Measurements from ENCODE around the gene EXOC6B. TPM values are rescaled to one million over a fixed set of nuclear protein-coding genes. Genes with fewer than 3 reads are reported as not detected.
"Not testable (repeated sequence)": the region's sequence is repeated elsewhere in the genome, so short reads cannot be mapped to it uniquely, and the experiment has no call there.

The EXOC6B gene
- total and polyA plus RNA-seq, 11 donors: 18.4 to 192 (median 143) TPM

DNA sequence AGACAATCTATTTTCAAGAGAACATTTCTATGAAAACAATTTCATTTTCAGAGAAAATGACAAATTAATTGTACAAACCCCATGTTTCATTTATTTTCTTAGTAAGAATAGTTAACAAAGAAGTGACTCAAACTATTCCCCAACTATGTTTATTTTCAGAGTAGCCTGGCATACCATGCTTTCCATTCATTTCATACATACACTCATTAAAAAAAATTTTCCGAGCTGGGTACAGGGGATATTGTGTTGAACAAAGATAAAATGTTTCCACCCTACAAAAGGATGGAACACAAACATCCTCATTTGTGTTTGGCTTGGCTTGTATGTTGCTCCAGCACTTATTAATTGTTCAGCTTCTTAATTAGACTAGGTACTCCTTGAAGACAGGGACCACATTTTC is 331.4 kb downstream of the EXOC6B start:
- 69 to 86% (median 81%) methylated on average over 1 of the region's 1 CpG for WGBS, 4 donors
- peaks cover 0 to 86% (median 18%) of the 10 kb centered on the region in 9 donors for H3K36me3 ChIP-seq

GRCh38 chr2:72484622-72485021 is 341.2 kb downstream of the EXOC6B start:
- intact Hi-C loops (cut with DNase I); ATAC-seq; H3K27me3 ChIP-seq; DNase-seq; H3K4me1 ChIP-seq; H3K27ac ChIP-seq; H3K4me3 ChIP-seq; H3K9me3 ChIP-seq: not testable (repeated sequence)
- WGBS, 4 donors: 92 to 100% (median 98%) methylated on average over 1 of the region's 1 CpG
- H3K36me3 ChIP-seq: peaks cover 0 to 22% (median 6%) of the 10 kb centered on the region in 9 donors

More for the DNA sequence above, 331.4 kb downstream of the EXOC6B start:
- Histone ChIP-seq H3K27me3 (no peaks in the 10 kb centered on the region), H3K27ac (no peak overlapping the region), H3K4me3 (no peak overlapping the region), H3K9me3 (no peaks in the 10 kb centered on the region), H3K4me1 (no peaks in the 10 kb centered on the region)
- ATAC-seq (no peak), DNase-seq (no peak)
- intact Hi-C loops (cut with DNase I): no loop called here
- TF ChIP-seq POLR2A (IDR thresholded peaks at IDR 0.05) (no peak), CTCF (IDR thresholded peaks at IDR 0.05) (no peak)

DNA sequence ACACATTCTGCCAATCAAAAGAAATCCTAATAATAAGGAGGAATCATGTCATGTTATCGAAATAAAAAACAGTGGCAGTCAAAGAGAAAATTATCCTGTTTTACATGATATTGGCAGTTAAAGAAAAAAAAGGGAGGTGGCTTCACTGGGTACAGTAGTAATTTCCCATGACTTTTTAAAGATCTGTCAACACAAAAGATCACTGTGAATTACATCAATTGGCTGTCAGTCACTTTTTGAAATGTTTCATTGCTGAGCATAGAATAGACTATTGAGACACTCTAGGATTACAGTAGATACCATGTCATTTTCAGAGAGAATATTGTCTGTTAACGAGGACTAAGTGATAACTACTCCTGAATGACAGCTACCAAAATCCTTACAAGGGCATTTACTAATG is 342.5 kb downstream of the EXOC6B start:
- no peaks in the 10 kb centered on the region for H3K9me3 ChIP-seq
- WGBS, 4 donors: 85 to 92% (median 88%) methylated on average over 2 of the region's 2 CpGs
- DNase-seq (no peak), ATAC-seq (no peak)
- H3K27ac ChIP-seq: no peak overlapping the region
- no peaks in the 10 kb centered on the region for H3K27me3 ChIP-seq
- H3K4me3 ChIP-seq: no peak overlapping the region
- TF ChIP-seq POLR2A (IDR thresholded peaks at IDR 0.05) (no peak), CTCF (IDR thresholded peaks at IDR 0.05) (no peak)
- peaks cover 0 to 28% (median 6%) of the 10 kb centered on the region in 9 donors for H3K36me3 ChIP-seq
- H3K4me1 ChIP-seq: no peaks in the 10 kb centered on the region
- intact Hi-C loops (cut with DNase I): no loop called here

DNA sequence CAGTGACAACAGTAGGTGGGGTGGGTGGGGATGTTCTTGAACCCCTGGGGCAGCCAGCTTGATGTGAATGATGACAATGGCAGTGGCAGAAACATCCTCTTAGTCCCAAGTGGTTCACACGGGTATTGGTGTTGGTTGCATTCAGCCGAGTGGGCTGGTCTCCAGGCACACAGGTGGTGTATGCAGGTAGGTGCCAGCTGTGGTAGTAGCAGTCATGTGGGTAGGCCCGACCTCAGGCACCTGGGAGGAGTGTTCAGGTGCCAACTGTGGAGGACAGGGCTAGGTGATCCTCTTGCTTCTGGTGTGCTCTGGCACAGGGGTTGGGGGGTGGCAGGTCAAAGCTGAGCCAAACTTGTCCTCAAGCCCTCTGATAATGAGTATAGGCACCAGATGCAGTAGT is 350.6 kb downstream of the EXOC6B start:
- Histone ChIP-seq H3K27me3 (no peaks in the 10 kb centered on the region), H3K4me3 (no peak overlapping the region), H3K27ac (no peak overlapping the region), H3K36me3 (peaks cover 0 to 32% (median 4%) of the 10 kb centered on the region in 9 donors), H3K9me3 (peaks cover 0 to 32% (median 0%) of the 10 kb centered on the region in 12 donors), H3K4me1 (no peaks in the 10 kb centered on the region)
- peak in 1 of 4 donors; percentile 31 for ATAC-seq
- no peak for TF ChIP-seq POLR2A (IDR thresholded peaks at IDR 0.05)
- no peak for TF ChIP-seq CTCF (IDR thresholded peaks at IDR 0.05)
- 98 to 100% (median 99%) methylated on average over 1 to 3 of the region's 3 CpGs for WGBS, 4 donors
- intact Hi-C loops (cut with DNase I): no loop called here
- DNase-seq: no peak

All from heart left ventricle (tissue), 16 donors.